Effector memory CD4-positive, alpha-beta T cell (primary cell): ENCODE data around the gene RTL10.
"Not testable (repeated sequence)": the region's sequence is repeated elsewhere in the genome, so short reads cannot be mapped to it uniquely, and the experiment has no call there.

Experiments
- DNase-seq, 3 donors: peaks; one replicate each; pipeline ENCODE4 v3.0.0-alpha.2; 2020
- H3K27ac ChIP-seq: 2 replicates; pipeline ENCODE4 v1.7.0; 2013; ENCODE audit warnings: mild to moderate bottlenecking, low read length, moderate library complexity; ENCODE audit not compliant: insufficient read depth, poor library complexity, severe bottlenecking
- H3K27me3 ChIP-seq: replicated peaks from 2 replicates; pipeline ENCODE4 v1.7.0; 2013; ENCODE audit warnings: mild to moderate bottlenecking, low read length; ENCODE audit not compliant: insufficient read depth, control insufficient read depth, poor library complexity, severe bottlenecking
- H3K36me3 ChIP-seq: 2 replicates; pipeline ENCODE4 v1.7.0; 2013; ENCODE audit warnings: mild to moderate bottlenecking, low read length, moderate library complexity; ENCODE audit not compliant: control insufficient read depth, insufficient read depth
- H3K4me1 ChIP-seq: 2 replicates; pipeline ENCODE4 v1.7.0; 2013; ENCODE audit warnings: low read length, mild to moderate bottlenecking; ENCODE audit not compliant: control insufficient read depth, insufficient read depth, poor library complexity, severe bottlenecking
- H3K4me3 ChIP-seq: 2 replicates; pipeline ENCODE4 v1.7.0; 2013; ENCODE audit warnings: low read length, low read depth, mild to moderate bottlenecking; ENCODE audit not compliant: insufficient read depth, poor library complexity, severe bottlenecking
- H3K9me3 ChIP-seq: 2 replicates; pipeline ENCODE4 v1.7.0; 2013; ENCODE audit warnings: mild to moderate bottlenecking, low read length, moderate library complexity; ENCODE audit not compliant: control insufficient read depth

The RTL10 gene

DNA sequence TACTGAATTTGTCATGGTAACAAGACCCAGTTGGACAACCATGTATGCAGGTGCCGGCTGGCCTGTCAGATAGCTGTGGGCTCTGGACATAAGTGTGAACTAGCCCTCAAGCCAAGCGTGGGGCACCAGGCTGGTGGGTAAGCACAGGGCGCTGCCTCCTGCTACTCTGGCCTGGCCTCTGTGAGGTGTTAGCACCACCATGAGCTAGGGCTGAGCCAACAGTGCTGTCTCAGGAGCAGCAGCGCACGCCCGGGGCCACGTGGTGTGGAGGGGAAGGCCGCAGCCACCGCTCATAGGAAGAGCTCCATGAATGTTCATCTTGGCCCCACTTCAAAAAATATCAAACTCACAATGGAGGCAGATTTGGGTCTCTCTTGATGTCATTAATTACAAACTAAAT lies 35.3 kb upstream of the RTL10 start:
- no peak for DNase-seq
- H3K4me1 ChIP-seq: peaks cover 74% of the 10 kb centered on the region

DNA sequence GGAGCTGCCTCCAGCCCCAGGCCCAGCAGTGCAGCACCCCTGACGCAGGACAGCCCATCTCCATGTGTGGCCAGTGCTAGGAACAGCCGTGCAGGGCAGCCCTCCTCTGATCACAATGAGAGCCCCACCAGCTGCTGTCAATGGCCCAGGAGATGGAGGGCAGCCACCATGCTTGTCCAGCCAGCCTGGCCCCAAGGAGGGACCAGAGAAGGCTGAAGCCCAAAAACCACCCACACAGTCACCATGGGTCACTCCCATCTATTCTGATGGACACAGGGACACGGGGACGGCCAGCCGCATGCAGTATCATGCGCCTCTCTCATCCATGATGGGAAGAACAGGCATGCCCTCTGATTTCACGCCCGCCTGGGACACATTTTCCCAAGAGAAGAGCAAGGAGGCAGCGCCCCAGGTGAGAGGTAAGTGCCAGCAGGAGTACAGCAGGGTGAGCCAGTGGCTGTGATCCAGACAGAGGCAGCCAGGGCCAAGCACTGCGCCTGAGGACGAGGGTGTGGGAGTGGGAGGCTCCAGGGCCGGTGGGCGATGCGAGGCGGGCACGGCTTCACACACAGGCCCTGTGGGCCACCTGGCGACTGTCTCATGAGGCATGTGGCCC lies 33.6 kb upstream of the RTL10 start:
- Histone ChIP-seq H3K27me3 (no peaks in the 10 kb centered on the region), H3K9me3 (no peaks in the 10 kb centered on the region), H3K27ac (peak overlapping the region; percentile 13), H3K4me1 (peaks cover 70% of the 10 kb centered on the region), H3K36me3 (no peaks in the 10 kb centered on the region), H3K4me3 (no peak overlapping the region)
- DNase-seq: no peak

More for the DNA sequence above, 35.3 kb upstream of the RTL10 start:
- no peak overlapping the region for H3K4me3 ChIP-seq
- H3K9me3 ChIP-seq: no peaks in the 10 kb centered on the region
- H3K27ac ChIP-seq: no peak overlapping the region
- no peaks in the 10 kb centered on the region for H3K36me3 ChIP-seq
- H3K27me3 ChIP-seq: no peaks in the 10 kb centered on the region

DNA sequence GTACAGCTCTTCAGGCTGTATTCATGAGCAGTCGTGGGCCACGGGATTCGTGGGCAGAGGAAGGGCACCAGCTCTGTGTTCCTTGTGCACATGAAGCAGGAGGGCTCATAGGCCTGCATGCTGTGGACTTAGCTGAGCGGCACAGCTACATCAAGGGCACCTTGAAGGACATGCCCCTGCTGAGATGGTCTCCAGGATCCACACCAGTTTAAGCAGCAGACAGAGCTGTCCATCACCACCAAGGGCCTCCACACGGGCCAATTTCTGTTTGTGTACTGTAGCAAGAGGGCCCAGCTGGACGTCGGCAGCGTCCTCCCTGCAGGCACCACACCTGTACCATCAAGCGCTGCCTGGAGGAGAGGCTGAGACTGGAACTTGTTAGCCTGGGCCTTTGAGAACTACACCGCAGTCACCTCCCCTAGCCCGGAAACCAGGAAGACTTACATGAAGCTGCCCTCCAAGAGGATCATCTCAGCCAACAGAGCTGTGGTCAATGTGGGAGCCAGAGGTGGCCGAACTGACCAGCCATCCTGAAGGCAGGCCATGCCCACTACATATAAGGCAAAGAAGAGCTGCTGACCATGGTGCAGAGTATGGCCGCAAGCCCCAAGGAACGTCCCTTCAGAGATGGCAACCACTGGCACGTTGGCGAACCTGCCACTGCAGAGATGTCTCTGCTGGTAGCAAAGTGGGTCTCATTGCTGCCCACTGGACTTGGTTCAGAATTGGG lies 32.7 kb upstream of the RTL10 start:
- Histone ChIP-seq H3K27ac (peak overlapping the region; percentile 46), H3K9me3 (no peaks in the 10 kb centered on the region), H3K36me3 (no peaks in the 10 kb centered on the region), H3K4me3 (no peak overlapping the region), H3K4me1 (peaks cover 63% of the 10 kb centered on the region), H3K27me3 (no peaks in the 10 kb centered on the region)
- no peak for DNase-seq

GRCh38 chr22:19886605-19887255 lies 32.1 kb upstream of the RTL10 start:
- no peaks in the 10 kb centered on the region for H3K36me3 ChIP-seq
- H3K4me3 ChIP-seq: no peak overlapping the region
- H3K4me1 ChIP-seq: peaks cover 56% of the 10 kb centered on the region
- H3K27ac ChIP-seq: peak overlapping the region; percentile 46
- H3K27me3 ChIP-seq: no peaks in the 10 kb centered on the region
- no peaks in the 10 kb centered on the region for H3K9me3 ChIP-seq
- DNase-seq: no peak

GRCh38 chr22:19885841-19886592 lies 31.3 kb upstream of the RTL10 start:
- Histone ChIP-seq H3K9me3 (no peaks in the 10 kb centered on the region), H3K27me3 (no peaks in the 10 kb centered on the region), H3K4me3 (no peak overlapping the region), H3K27ac (peak overlapping the region; percentile 46), H3K36me3 (no peaks in the 10 kb centered on the region), H3K4me1 (peaks cover 49% of the 10 kb centered on the region)
- DNase-seq: no peak

DNA sequence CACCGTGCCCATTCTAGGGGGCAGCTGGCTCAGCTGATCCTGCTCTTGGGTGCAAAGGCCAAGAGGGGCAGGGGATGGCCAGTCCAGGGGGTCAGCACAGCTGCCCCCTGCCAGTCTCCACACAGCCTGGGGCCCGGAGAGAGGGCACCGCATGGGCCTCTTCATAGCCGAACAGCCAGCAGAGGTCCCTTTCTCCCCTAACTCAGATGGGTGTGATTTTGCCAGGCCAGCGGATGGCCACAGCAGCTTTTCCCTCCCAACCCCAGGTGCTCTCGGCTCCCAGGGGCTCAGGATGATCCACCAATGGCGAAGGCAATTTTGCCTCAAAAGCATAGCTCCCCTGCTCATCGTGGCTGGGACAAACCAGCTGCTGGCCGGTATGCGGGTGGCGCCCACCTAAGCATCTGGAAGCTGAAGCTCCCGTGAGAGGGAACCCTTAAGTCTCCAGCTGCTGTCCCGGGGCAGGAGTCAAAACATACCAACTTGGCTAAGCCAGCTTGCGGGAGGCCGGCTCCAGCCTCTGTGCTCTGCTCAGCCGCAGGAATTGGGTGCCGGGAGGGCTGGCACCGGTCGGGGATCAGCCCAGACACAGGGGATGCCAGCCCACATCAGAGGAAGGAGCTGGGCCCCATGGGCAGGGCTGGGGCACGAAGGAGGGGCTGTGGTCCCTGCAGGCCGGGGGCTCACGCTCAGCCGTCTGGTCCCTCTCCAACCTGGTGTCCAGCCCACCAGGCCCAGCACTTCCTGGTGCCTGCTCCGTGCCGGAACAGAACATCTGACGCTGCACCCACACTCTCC lies 30.5 kb upstream of the RTL10 start:
- no peaks in the 10 kb centered on the region for H3K36me3 ChIP-seq
- H3K27ac ChIP-seq: peak overlapping the region; percentile 46

DNA sequence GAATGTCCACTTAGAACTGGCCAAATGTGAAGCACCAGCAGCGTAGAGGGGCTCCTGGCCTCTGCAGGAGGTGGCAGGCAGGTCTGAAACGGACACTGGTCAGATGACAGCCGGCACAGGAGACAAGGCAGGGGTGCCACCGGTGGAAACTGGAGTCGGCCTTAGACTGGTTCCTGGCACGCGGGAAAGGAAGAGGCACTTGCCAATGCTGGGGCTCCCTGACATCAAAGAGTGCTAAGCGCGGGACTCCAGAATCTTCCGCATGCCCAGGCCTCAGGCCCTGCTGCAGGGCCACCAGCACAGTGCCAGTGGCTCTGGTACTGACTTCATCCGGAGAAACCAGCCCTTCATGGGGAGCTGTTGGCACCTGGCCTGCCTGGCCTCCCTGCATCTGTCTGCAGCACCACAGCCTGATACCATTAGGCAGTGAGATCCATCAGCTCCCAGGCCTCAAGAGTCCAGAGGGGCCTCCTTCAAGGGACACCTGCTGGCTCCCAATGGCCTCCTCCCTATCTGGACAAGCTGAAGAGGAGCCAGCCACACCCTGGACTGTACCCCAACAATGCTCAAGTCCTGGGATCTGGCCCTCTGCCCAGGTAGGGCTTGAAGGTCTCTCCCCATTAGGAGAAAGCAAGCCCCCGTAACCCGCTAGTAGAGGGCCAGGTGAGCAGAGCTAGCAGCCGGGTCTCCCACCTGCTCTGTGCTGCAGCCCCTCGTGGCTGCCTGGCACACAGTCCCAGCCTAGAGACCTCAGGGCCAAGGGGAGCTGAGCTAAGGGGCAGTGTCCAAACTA lies 29.7 kb upstream of the RTL10 start:
- H3K9me3 ChIP-seq: no peaks in the 10 kb centered on the region
- H3K27me3 ChIP-seq: no peaks in the 10 kb centered on the region
- no peaks in the 10 kb centered on the region for H3K36me3 ChIP-seq
- DNase-seq: no peak
- H3K4me3 ChIP-seq: no peak overlapping the region
- peak overlapping the region; percentile 46 for H3K27ac ChIP-seq
- peaks cover 36% of the 10 kb centered on the region for H3K4me1 ChIP-seq

More for the DNA sequence above, 30.5 kb upstream of the RTL10 start:
- Histone ChIP-seq H3K27me3 (no peaks in the 10 kb centered on the region), H3K9me3 (no peaks in the 10 kb centered on the region), H3K4me3 (no peak overlapping the region), H3K4me1 (peaks cover 40% of the 10 kb centered on the region)
- DNase-seq: no peak

GRCh38 chr22:19883446-19883845 lies 28.8 kb upstream of the RTL10 start:
- H3K27me3 ChIP-seq, H3K9me3 ChIP-seq, H3K27ac ChIP-seq, H3K4me3 ChIP-seq, DNase-seq, H3K36me3 ChIP-seq: not testable (repeated sequence)
- H3K4me1 ChIP-seq: peaks cover 34% of the 10 kb centered on the region
